ENCODE data around the gene CNN2.
A peak's percentile ranks its signal among the peaks of the same experiment; 100 is the strongest.

CNN2 gene

GRCh38 chr19:1049106-1049505, 22.7 kb downstream of the CNN2 start:
- DNase-seq (ENCODE audit: low spot score), result no peak

GRCh38 chr19:1049800-1050199, 23.4 kb downstream of the CNN2 start:
- no peak for DNase-seq (ENCODE audit: low spot score)

GRCh38 chr19:1050989-1051788, 24.8 kb downstream of the CNN2 start:
- no peak for DNase-seq (ENCODE audit: low spot score)

- DNase-seq (ENCODE audit: low spot score), result no peak
Observed at GRCh38 chr19:1051791-1052190, 25.4 kb downstream of the CNN2 start.

GRCh38 chr19:1052349-1052975, 26.1 kb downstream of the CNN2 start:
- no peak for DNase-seq (ENCODE audit: low spot score)

- DNase-seq (ENCODE audit: low spot score), result no peak
Observed at GRCh38 chr19:1053176-1054101, 27.0 kb downstream of the CNN2 start.

- no peak for DNase-seq (ENCODE audit: low spot score)
Observed at GRCh38 chr19:1054102-1055027, 28.0 kb downstream of the CNN2 start.

GRCh38 chr19:1055028-1055425, 28.6 kb downstream of the CNN2 start:
- no peak for DNase-seq (ENCODE audit: low spot score)

GRCh38 chr19:1055886-1056620, 29.6 kb downstream of the CNN2 start:
- no peak for DNase-seq (ENCODE audit: low spot score)

- DNase-seq (ENCODE audit: low spot score), result peak; percentile 50
Observed at GRCh38 chr19:1057176-1057855, 30.9 kb downstream of the CNN2 start.

- no peak for DNase-seq (ENCODE audit: low spot score)
Observed at GRCh38 chr19:1058112-1058511, 31.7 kb downstream of the CNN2 start.

- no peak for DNase-seq (ENCODE audit: low spot score)
Observed at GRCh38 chr19:1060689-1061088, 34.3 kb downstream of the CNN2 start.

GRCh38 chr19:1061987-1062386, 35.6 kb downstream of the CNN2 start:
- no peak for DNase-seq (ENCODE audit: low spot score)

GRCh38 chr19:1062387-1063029, 36.1 kb downstream of the CNN2 start:
- no peak for DNase-seq (ENCODE audit: low spot score)

- no peak for DNase-seq (ENCODE audit: low spot score)
Observed at GRCh38 chr19:1063030-1063908, 36.9 kb downstream of the CNN2 start.

- no peak for DNase-seq (ENCODE audit: low spot score)
Observed at GRCh38 chr19:1063909-1064660, 37.7 kb downstream of the CNN2 start.

GRCh38 chr19:1064661-1065605, 38.5 kb downstream of the CNN2 start:
- peak; percentile 57 for DNase-seq (ENCODE audit: low spot score)
